ENCODE measurements around the gene FARS2. TPM values are rescaled to one million over a fixed set of nuclear protein-coding genes. Genes with fewer than 3 reads are reported as not detected.
"Not testable (repeated sequence)": the region's sequence is repeated elsewhere in the genome, so short reads cannot be mapped to it uniquely, and the experiment has no call there.

The FARS2 gene
- total RNA-seq, 1 experiment from 2014 or later, result 17.8 TPM

DNA sequence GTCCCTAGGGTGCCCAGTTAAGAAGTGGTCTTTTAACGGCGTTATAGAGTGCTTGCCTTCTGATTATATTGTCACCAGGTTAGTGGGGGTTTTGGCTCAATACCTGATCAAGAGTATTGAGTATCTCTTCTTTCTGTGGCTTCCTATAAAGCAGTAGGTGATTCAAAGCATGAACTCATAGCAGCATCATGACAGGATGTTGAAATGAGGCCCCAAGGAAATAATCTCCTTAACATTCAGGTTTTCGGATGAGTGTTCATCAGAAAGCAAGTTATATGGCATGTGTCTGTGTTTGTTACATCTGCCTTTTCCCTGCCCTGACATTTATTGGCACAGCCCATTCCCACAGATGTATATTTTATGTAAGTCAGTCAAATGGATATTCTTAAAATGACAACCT is 301.0 kb downstream of the FARS2 start:
- no TSS peak for BruUV-seq (replicated peaks)
- peaks cover 7% of the 10 kb centered on the region for H3K4me1 ChIP-seq (ENCODE audit: insufficient read depth, low read length, poor library complexity, severe bottlenecking)
- ChIA-PET CTCF (no interaction called here), POLR2A (ENCODE audit: low non-redundant PET) (no interaction called here)
- intact Hi-C loops (cut with micrococcal nuclease; ENCODE audit: unreplicated experiment), result no loop called here
- TF ChIP-seq EZH2 (IDR thresholded peaks at IDR 0.05; ENCODE audit: borderline replicate concordance, low read depth, low read length, poor library complexity, severe bottlenecking), result no peak
- TF ChIP-seq, protein P1, sequence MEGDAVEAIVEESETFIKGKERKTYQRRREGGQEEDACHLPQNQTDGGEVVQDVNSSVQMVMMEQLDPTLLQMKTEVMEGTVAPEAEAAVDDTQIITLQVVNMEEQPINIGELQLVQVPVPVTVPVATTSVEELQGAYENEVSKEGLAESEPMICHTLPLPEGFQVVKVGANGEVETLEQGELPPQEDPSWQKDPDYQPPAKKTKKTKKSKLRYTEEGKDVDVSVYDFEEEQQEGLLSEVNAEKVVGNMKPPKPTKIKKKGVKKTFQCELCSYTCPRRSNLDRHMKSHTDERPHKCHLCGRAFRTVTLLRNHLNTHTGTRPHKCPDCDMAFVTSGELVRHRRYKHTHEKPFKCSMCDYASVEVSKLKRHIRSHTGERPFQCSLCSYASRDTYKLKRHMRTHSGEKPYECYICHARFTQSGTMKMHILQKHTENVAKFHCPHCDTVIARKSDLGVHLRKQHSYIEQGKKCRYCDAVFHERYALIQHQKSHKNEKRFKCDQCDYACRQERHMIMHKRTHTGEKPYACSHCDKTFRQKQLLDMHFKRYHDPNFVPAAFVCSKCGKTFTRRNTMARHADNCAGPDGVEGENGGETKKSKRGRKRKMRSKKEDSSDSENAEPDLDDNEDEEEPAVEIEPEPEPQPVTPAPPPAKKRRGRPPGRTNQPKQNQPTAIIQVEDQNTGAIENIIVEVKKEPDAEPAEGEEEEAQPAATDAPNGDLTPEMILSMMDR (conservative IDR thresholded peaks at IDR 0.05; ENCODE audit: low read depth, low read length), result no peak
- no peak overlapping the region for H3K4me3 ChIP-seq (ENCODE audit: low read depth, low read length, poor library complexity, severe bottlenecking)
- no peaks in the 10 kb centered on the region for H3K36me3 ChIP-seq (ENCODE audit: insufficient read depth, low read length, poor library complexity, severe bottlenecking)
- H3K27ac ChIP-seq (ENCODE audit: low read depth, low read length, poor library complexity, severe bottlenecking), result no peak overlapping the region
- no peak for DNase-seq (ENCODE audit: low spot score)
- H3K27me3 ChIP-seq (replicated peaks; ENCODE audit: insufficient read depth, low read depth, low read length, poor library complexity), result no peaks in the 10 kb centered on the region
- H3K9me3 ChIP-seq (ENCODE audit: low read depth, low read length, poor library complexity, severe bottlenecking), result no peaks in the 10 kb centered on the region

GRCh38 chr6:5563086-5563485 is 301.8 kb downstream of the FARS2 start:
- Histone ChIP-seq H3K4me3 (ENCODE audit: low read depth, low read length, poor library complexity, severe bottlenecking) (no peak overlapping the region), H3K9me3 (ENCODE audit: low read depth, low read length, poor library complexity, severe bottlenecking) (no peaks in the 10 kb centered on the region), H3K27me3 (replicated peaks; ENCODE audit: insufficient read depth, low read depth, low read length, poor library complexity) (no peaks in the 10 kb centered on the region), H3K36me3 (ENCODE audit: insufficient read depth, low read length, poor library complexity, severe bottlenecking) (no peaks in the 10 kb centered on the region), H3K27ac (ENCODE audit: low read depth, low read length, poor library complexity, severe bottlenecking) (no peak overlapping the region), H3K4me1 (ENCODE audit: insufficient read depth, low read length, poor library complexity, severe bottlenecking) (peaks cover 7% of the 10 kb centered on the region)
- CTCF ChIA-PET, result no interaction called here
- no peak for DNase-seq (ENCODE audit: low spot score)
- POLR2A ChIA-PET (ENCODE audit: low non-redundant PET), result no interaction called here
- BruUV-seq (replicated peaks), result no TSS peak
- intact Hi-C loops (cut with micrococcal nuclease; ENCODE audit: unreplicated experiment), result no loop called here
- TF ChIP-seq EZH2 (IDR thresholded peaks at IDR 0.05; ENCODE audit: borderline replicate concordance, low read depth, low read length, poor library complexity, severe bottlenecking), result no peak
- TF ChIP-seq, protein P1 (conservative IDR thresholded peaks at IDR 0.05; ENCODE audit: low read depth, low read length), result no peak

GRCh38 chr6:5564746-5565145 is 303.4 kb downstream of the FARS2 start:
- CTCF ChIA-PET, result interaction anchor here (0.6 kb wide), 1 partner anchor 115 kb away, joined by 7 read pairs; no protein-coding TSS in a partner anchor

GRCh38 chr6:5565971-5566370 is 304.7 kb downstream of the FARS2 start:
- no TSS peak for BruUV-seq (replicated peaks)
- no peak for DNase-seq (ENCODE audit: low spot score)
- Histone ChIP-seq H3K36me3 (ENCODE audit: insufficient read depth, low read length, poor library complexity, severe bottlenecking) (no peaks in the 10 kb centered on the region), H3K27me3 (replicated peaks; ENCODE audit: insufficient read depth, low read depth, low read length, poor library complexity) (no peaks in the 10 kb centered on the region), H3K27ac (ENCODE audit: low read depth, low read length, poor library complexity, severe bottlenecking) (no peak overlapping the region), H3K4me3 (ENCODE audit: low read depth, low read length, poor library complexity, severe bottlenecking) (no peak overlapping the region), H3K4me1 (ENCODE audit: insufficient read depth, low read length, poor library complexity, severe bottlenecking) (peaks cover 7% of the 10 kb centered on the region), H3K9me3 (ENCODE audit: low read depth, low read length, poor library complexity, severe bottlenecking) (no peaks in the 10 kb centered on the region)
- intact Hi-C loops (cut with micrococcal nuclease; ENCODE audit: unreplicated experiment), result no loop called here
- ChIA-PET POLR2A (ENCODE audit: low non-redundant PET) (no interaction called here), CTCF (interaction anchor here (0.6 kb wide), 1 partner anchor 67 kb away, joined by 6 read pairs; no protein-coding TSS in a partner anchor)
- TF ChIP-seq EZH2 (IDR thresholded peaks at IDR 0.05; ENCODE audit: borderline replicate concordance, low read depth, low read length, poor library complexity, severe bottlenecking), result no peak
- TF ChIP-seq, protein P1 (conservative IDR thresholded peaks at IDR 0.05; ENCODE audit: low read depth, low read length), result no peak

More at GRCh38 chr6:5564746-5565145, 303.4 kb downstream of the FARS2 start:
- BruUV-seq (replicated peaks); H3K4me1 ChIP-seq (ENCODE audit: insufficient read depth, low read length, poor library complexity, severe bottlenecking); H3K27me3 ChIP-seq (replicated peaks; ENCODE audit: insufficient read depth, low read depth, low read length, poor library complexity); H3K27ac ChIP-seq (ENCODE audit: low read depth, low read length, poor library complexity, severe bottlenecking); intact Hi-C loops (cut with micrococcal nuclease; ENCODE audit: unreplicated experiment); H3K36me3 ChIP-seq (ENCODE audit: insufficient read depth, low read length, poor library complexity, severe bottlenecking); H3K4me3 ChIP-seq (ENCODE audit: low read depth, low read length, poor library complexity, severe bottlenecking); H3K9me3 ChIP-seq (ENCODE audit: low read depth, low read length, poor library complexity, severe bottlenecking); POLR2A ChIA-PET (ENCODE audit: low non-redundant PET): not testable (repeated sequence)
- DNase-seq (ENCODE audit: low spot score), result peak; percentile 27

Data from A673 (cell line).